OCI-LY1 (cell line): ENCODE data around the gene CADM4.

Source experiments
- EZH2 ChIP-seq: fragments of 200-600 bp; sonication (generic), shearing (Covaris generic); IDR thresholded peaks from 2 replicates; pipeline ENCODE4 v1.8.0; 2017; ENCODE audit warnings: borderline replicate concordance, mixed run types, mild to moderate bottlenecking, antibody characterized with exemption, low read length, moderate library complexity, mixed read lengths
- TF ChIP-seq, protein P1 (sequence below): fragments of 200-600 bp; sonication (generic), shearing (Covaris generic); IDR thresholded peaks from 2 replicates; pipeline ENCODE4 v1.5.1; 2017; ENCODE audit warnings: mild to moderate bottlenecking, antibody characterized with exemption, low read length, moderate library complexity, mixed read lengths

DNA sequence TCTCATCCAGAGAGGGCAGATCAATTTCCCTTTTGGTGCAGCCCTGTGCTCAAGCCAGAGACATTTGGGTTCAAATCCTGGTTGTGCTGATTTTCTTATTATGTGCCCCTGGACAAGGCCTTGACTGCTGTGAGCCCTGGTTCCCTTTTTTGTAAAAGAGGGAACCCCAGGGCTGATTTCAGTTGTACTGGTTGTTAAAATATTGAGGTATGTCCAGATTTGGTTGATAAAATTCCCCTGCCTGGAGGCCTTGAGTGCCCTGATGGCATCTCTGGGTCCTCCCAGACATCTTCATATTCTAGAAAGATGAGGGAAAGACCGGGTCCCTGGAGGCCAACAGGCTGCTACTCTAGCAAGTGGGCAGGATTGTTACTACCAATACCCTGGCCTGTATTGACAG, 44.7 kb upstream of the CADM4 start:
- TF ChIP-seq, protein P1, sequence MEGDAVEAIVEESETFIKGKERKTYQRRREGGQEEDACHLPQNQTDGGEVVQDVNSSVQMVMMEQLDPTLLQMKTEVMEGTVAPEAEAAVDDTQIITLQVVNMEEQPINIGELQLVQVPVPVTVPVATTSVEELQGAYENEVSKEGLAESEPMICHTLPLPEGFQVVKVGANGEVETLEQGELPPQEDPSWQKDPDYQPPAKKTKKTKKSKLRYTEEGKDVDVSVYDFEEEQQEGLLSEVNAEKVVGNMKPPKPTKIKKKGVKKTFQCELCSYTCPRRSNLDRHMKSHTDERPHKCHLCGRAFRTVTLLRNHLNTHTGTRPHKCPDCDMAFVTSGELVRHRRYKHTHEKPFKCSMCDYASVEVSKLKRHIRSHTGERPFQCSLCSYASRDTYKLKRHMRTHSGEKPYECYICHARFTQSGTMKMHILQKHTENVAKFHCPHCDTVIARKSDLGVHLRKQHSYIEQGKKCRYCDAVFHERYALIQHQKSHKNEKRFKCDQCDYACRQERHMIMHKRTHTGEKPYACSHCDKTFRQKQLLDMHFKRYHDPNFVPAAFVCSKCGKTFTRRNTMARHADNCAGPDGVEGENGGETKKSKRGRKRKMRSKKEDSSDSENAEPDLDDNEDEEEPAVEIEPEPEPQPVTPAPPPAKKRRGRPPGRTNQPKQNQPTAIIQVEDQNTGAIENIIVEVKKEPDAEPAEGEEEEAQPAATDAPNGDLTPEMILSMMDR = no peak
- no peak for TF ChIP-seq EZH2
